8988T (cell line): ENCODE results near the gene NUP98.

Experiments used
- DNase-seq: peaks from one replicate; pipeline ENCODE4 v3.0.0; 2011

The NUP98 gene

GRCh38 chr11:3723014-3723708, 74.2 kb downstream of the NUP98 start:
- no peak for DNase-seq

GRCh38 chr11:3722100-3722499, 75.3 kb downstream of the NUP98 start:
- DNase-seq = no peak

- no peak for DNase-seq
Measured at GRCh38 chr11:3720997-3721396, 76.4 kb downstream of the NUP98 start.

- DNase-seq = no peak
Measured at GRCh38 chr11:3712274-3712673, 85.1 kb downstream of the NUP98 start.

- DNase-seq = no peak
Measured at GRCh38 chr11:3710485-3711259, 86.7 kb downstream of the NUP98 start.

GRCh38 chr11:3709977-3710376, 87.4 kb downstream of the NUP98 start:
- no peak for DNase-seq

GRCh38 chr11:3707176-3707575, 90.2 kb downstream of the NUP98 start:
- DNase-seq = no peak

GRCh38 chr11:3703383-3703782, 94.0 kb downstream of the NUP98 start:
- no peak for DNase-seq

GRCh38 chr11:3700910-3701309, 96.4 kb downstream of the NUP98 start:
- DNase-seq = no peak

- no peak for DNase-seq
Measured at GRCh38 chr11:3700410-3700809, 96.9 kb downstream of the NUP98 start.

GRCh38 chr11:3686751-3687150, 110.6 kb downstream of the NUP98 start:
- DNase-seq = no peak

GRCh38 chr11:3685923-3686322, 111.4 kb downstream of the NUP98 start:
- no peak for DNase-seq

- no peak for DNase-seq
Measured at GRCh38 chr11:3684819-3685172, 112.6 kb downstream of the NUP98 start.

GRCh38 chr11:3684129-3684818, 113.1 kb downstream of the NUP98 start:
- no peak for DNase-seq

GRCh38 chr11:3683039-3683438, 114.3 kb downstream of the NUP98 start:
- DNase-seq = no peak

GRCh38 chr11:3679077-3679476, 118.3 kb downstream of the NUP98 start:
- no peak for DNase-seq

- no peak for DNase-seq
Measured at GRCh38 chr11:3675971-3676370, 121.4 kb downstream of the NUP98 start.

- DNase-seq = peak; percentile 93
Measured at GRCh38 chr11:3674189-3674588, 123.2 kb downstream of the NUP98 start.

GRCh38 chr11:3671334-3672254, 125.8 kb downstream of the NUP98 start, which contains the start of gene CHRNA10:
TSS of gene CHRNA10 (minus strand) at chr11:3671384. CDS start at chr11:3671312, 72 bp downstream.
- no peak for DNase-seq

GRCh38 chr11:3669742-3670183, 127.6 kb downstream of the NUP98 start:
- DNase-seq = no peak

GRCh38 chr11:3669128-3669527, 128.2 kb downstream of the NUP98 start:
- no peak for DNase-seq

- DNase-seq = no peak
Measured at GRCh38 chr11:3667149-3668035, 130.0 kb downstream of the NUP98 start.
